GM12864 (cell line): ENCODE measurements around the gene RPS18.

Experiments
- DNase-seq: peaks from one replicate; pipeline ENCODE4 v3.0.0-alpha.2; 2011; ENCODE audit warnings: low read depth
- H3K4me3 ChIP-seq: 2 replicates; pipeline ENCODE4 v1.5.1; 2011; ENCODE audit warnings: mild to moderate bottlenecking, low read depth, low read length, control low read depth
- CTCF ChIP-seq: IDR thresholded peaks from 2 replicates; pipeline ENCODE4 v1.5.1; 2011; ENCODE audit warnings: low read depth, mild to moderate bottlenecking, moderate library complexity, low read length, control low read depth, inconsistent platforms; ENCODE audit errors: missing control alignments

Gene RPS18

GRCh38 chr6:33320315-33321181 is 48.7 kb downstream of the RPS18 start:
- no peak overlapping the region for H3K4me3 ChIP-seq
- TF ChIP-seq CTCF: no peak
- DNase-seq: no peak

DNA sequence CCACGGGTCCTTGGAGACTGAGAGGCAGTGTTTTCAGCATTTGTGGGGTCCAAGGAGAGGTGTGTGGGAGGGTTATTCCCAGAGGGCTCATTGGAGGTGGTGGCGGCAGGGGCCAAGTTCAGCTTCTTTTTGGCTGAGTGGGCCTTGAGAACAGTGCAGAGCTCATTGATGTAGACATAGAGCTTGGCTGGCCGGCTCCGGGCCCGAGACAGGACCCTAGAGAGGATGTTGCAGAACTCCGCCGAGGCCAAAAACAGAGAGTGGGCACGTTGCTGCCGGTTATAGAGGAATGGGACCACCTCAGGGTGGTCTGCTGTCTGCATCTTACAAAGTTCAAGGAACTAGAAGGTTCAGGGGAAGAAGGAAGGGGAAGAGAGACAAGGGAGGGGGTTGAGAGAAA is 49.4 kb downstream of the RPS18 start:
- TF ChIP-seq CTCF: no peak
- H3K4me3 ChIP-seq: peak overlapping the region; percentile 60
- DNase-seq: no peak

GRCh38 chr6:33323623-33323948 is 51.7 kb downstream of the RPS18 start:
- H3K4me3 ChIP-seq: peak overlapping the region; percentile 60
- no peak for DNase-seq
- TF ChIP-seq CTCF: no peak

- H3K4me3 ChIP-seq: peak overlapping the region; percentile 60
- DNase-seq: no peak
- no peak for TF ChIP-seq CTCF
Observed at GRCh38 chr6:33324125-33324524, 52.2 kb downstream of the RPS18 start.
